ENCODE results near the gene FGD2. TPM values are rescaled to one million over a fixed set of nuclear protein-coding genes. Genes with fewer than 3 reads are reported as not detected.

The FGD2 gene
- polyA plus RNA-seq, 1 donor from 2014 or later, result not detected

- no peaks in the 10 kb centered on the region for H4K20me1 ChIP-seq (ENCODE audit: insufficient read depth)
- no peaks in the 10 kb centered on the region for H3K9me2 ChIP-seq (ENCODE audit: insufficient read depth, low read length)
- no peak overlapping the region for H2AFZ ChIP-seq (ENCODE audit: low read depth, low read length)
- no peak overlapping the region for H3K4me2 ChIP-seq (ENCODE audit: low read length)
- H3F3A ChIP-seq (ENCODE audit: insufficient read depth, low read length, poor library complexity, severe bottlenecking), result no peaks in the 10 kb centered on the region
- H3K36me3 ChIP-seq (ENCODE audit: insufficient read depth, low read length), result no peaks in the 10 kb centered on the region
- no peaks in the 10 kb centered on the region for H3K79me2 ChIP-seq (replicated peaks; ENCODE audit: insufficient read depth, low read length)
- H3K4me3 ChIP-seq (ENCODE audit: low read length), result no peak overlapping the region
- no peaks in the 10 kb centered on the region for H3K9me3 ChIP-seq (ENCODE audit: low read length)
- no peak overlapping the region for H3K9ac ChIP-seq (ENCODE audit: low read length)
- H3K27ac ChIP-seq (ENCODE audit: low read length), result no peak overlapping the region
- no peaks in the 10 kb centered on the region for H3K27me3 ChIP-seq (ENCODE audit: insufficient read depth, low read depth, low read length)
- no peak for TF ChIP-seq CTCF (IDR thresholded peaks at IDR 0.05; ENCODE audit: poor library complexity, severe bottlenecking)
- TF ChIP-seq TAF1 (IDR thresholded peaks at IDR 0.05; ENCODE audit: low read depth), result no peak
- no peak for TF ChIP-seq EP300 (conservative IDR thresholded peaks at IDR 0.05; ENCODE audit: poor library complexity, severe bottlenecking)
- TF ChIP-seq EZH2 (IDR thresholded peaks at IDR 0.05; ENCODE audit: borderline replicate concordance, insufficient read depth, low read length, poor library complexity, severe bottlenecking), result no peak
These were observed 44.8 kb downstream of the FGD2 start for GRCh38 chr6:37050045-37050853.

GRCh38 chr6:37050854-37051137 lies 45.3 kb downstream of the FGD2 start:
- no peak overlapping the region for H2AFZ ChIP-seq (ENCODE audit: low read depth, low read length)
- no peak for TF ChIP-seq EZH2 (IDR thresholded peaks at IDR 0.05; ENCODE audit: borderline replicate concordance, insufficient read depth, low read length, poor library complexity, severe bottlenecking)
- H3K27ac ChIP-seq (ENCODE audit: low read length), result no peak overlapping the region

GRCh38 chr6:37051138-37052026 lies 45.9 kb downstream of the FGD2 start:
- Histone ChIP-seq H4K20me1 (ENCODE audit: insufficient read depth) (no peaks in the 10 kb centered on the region), H3F3A (ENCODE audit: insufficient read depth, low read length, poor library complexity, severe bottlenecking) (no peaks in the 10 kb centered on the region), H3K4me2 (ENCODE audit: low read length) (no peak overlapping the region), H3K27me3 (ENCODE audit: insufficient read depth, low read depth, low read length) (no peaks in the 10 kb centered on the region), H3K27ac (ENCODE audit: low read length) (no peak overlapping the region), H3K4me3 (ENCODE audit: low read length) (no peak overlapping the region), H3K9me2 (ENCODE audit: insufficient read depth, low read length) (no peaks in the 10 kb centered on the region), H3K79me2 (replicated peaks; ENCODE audit: insufficient read depth, low read length) (no peaks in the 10 kb centered on the region), H3K9ac (ENCODE audit: low read length) (no peak overlapping the region), H3K36me3 (ENCODE audit: insufficient read depth, low read length) (no peaks in the 10 kb centered on the region), H3K9me3 (ENCODE audit: low read length) (no peaks in the 10 kb centered on the region), H2AFZ (ENCODE audit: low read depth, low read length) (no peak overlapping the region)
- TF ChIP-seq SMC3 (conservative IDR thresholded peaks at IDR 0.05; ENCODE audit: poor library complexity) (peak; percentile 97), REST (IDR thresholded peaks at IDR 0.05; ENCODE audit: borderline replicate concordance) (no peak), EP300 (conservative IDR thresholded peaks at IDR 0.05; ENCODE audit: poor library complexity, severe bottlenecking) (no peak), CTCF (IDR thresholded peaks at IDR 0.05; ENCODE audit: poor library complexity, severe bottlenecking) (peak; percentile 86), TAF1 (IDR thresholded peaks at IDR 0.05; ENCODE audit: low read depth) (no peak), EZH2 (IDR thresholded peaks at IDR 0.05; ENCODE audit: borderline replicate concordance, insufficient read depth, low read length, poor library complexity, severe bottlenecking) (no peak), MXI1 (conservative IDR thresholded peaks at IDR 0.05; ENCODE audit: poor library complexity, severe bottlenecking) (peak; percentile 76), RAD21 (conservative IDR thresholded peaks at IDR 0.05) (peak; percentile 89), POLR2AphosphoS5 (IDR thresholded peaks at IDR 0.05) (no peak)

More at GRCh38 chr6:37050854-37051137, 45.3 kb downstream of the FGD2 start:
- Histone ChIP-seq H3K36me3 (ENCODE audit: insufficient read depth, low read length) (no peaks in the 10 kb centered on the region), H3K4me3 (ENCODE audit: low read length) (no peak overlapping the region), H3K4me2 (ENCODE audit: low read length) (no peak overlapping the region), H4K20me1 (ENCODE audit: insufficient read depth) (no peaks in the 10 kb centered on the region), H3K9ac (ENCODE audit: low read length) (no peak overlapping the region), H3K9me3 (ENCODE audit: low read length) (no peaks in the 10 kb centered on the region), H3K79me2 (replicated peaks; ENCODE audit: insufficient read depth, low read length) (no peaks in the 10 kb centered on the region), H3F3A (ENCODE audit: insufficient read depth, low read length, poor library complexity, severe bottlenecking) (no peaks in the 10 kb centered on the region), H3K9me2 (ENCODE audit: insufficient read depth, low read length) (no peaks in the 10 kb centered on the region), H3K27me3 (ENCODE audit: insufficient read depth, low read depth, low read length) (no peaks in the 10 kb centered on the region)

All from neural cell (in vitro differentiated cells).